SK-N-SH treated with all-trans-retinoic acid at 6 μM for 48 hours (cell line): Measurements from ENCODE around the gene RASA2.
"Not testable (repeated sequence)": the region's sequence is repeated elsewhere in the genome, so short reads cannot be mapped to it uniquely, and the experiment has no call there.

ENCODE experiments used
- ATAC-seq: fragments of 200-7000 bp; cut with Tn5 transposase; 3 replicates; pipeline ENCODE4 v1.9.1; 2020; ENCODE audit warnings: mild to moderate bottlenecking, moderate library complexity
- ARNTL ChIP-seq: fragments of 450-650 bp; formaldehyde crosslinking; IDR thresholded peaks from 2 replicates; pipeline ENCODE4 v1.5.0; 2020; ENCODE audit warnings: low read depth, mild to moderate bottlenecking, moderate library complexity, borderline replicate concordance
- BACH2 ChIP-seq: fragments of 250-450 bp; sonication (Bioruptor Pico); IDR thresholded peaks from 2 replicates; pipeline ENCODE4 v1.9.0; 2021; ENCODE audit warnings: mild to moderate bottlenecking, borderline replicate concordance
- CSDC2 ChIP-seq: fragments of 250-450 bp; sonication (Bioruptor Pico); IDR thresholded peaks from 2 replicates; pipeline ENCODE4 v1.5.0; 2020; ENCODE audit warnings: mild to moderate bottlenecking, moderate library complexity
- GLIS3 ChIP-seq: fragments of 250-450 bp; sonication (Bioruptor Pico); IDR thresholded peaks from 2 replicates; pipeline ENCODE4 v1.5.0; 2020; ENCODE audit warnings: mild to moderate bottlenecking, moderate library complexity
- ISL1 ChIP-seq: fragments of 250-450 bp; sonication (Bioruptor Pico); IDR thresholded peaks from 2 replicates; pipeline ENCODE4 v2.1.2; 2022; ENCODE audit warnings: mild to moderate bottlenecking, moderate library complexity
- OSR1 ChIP-seq: fragments of 250-450 bp; sonication (Bioruptor Pico); IDR thresholded peaks from 2 replicates; pipeline ENCODE4 v1.8.0; 2022; ENCODE audit warnings: moderate library complexity, mild to moderate bottlenecking, inconsistent platforms
- PPARA ChIP-seq: fragments of 250-450 bp; sonication (Bioruptor Pico); IDR thresholded peaks from 2 replicates; pipeline ENCODE4 v1.5.0; 2020; ENCODE audit warnings: mild to moderate bottlenecking, borderline replicate concordance
- RARB ChIP-seq: fragments of 250-450 bp; sonication (Bioruptor Pico); IDR thresholded peaks from 2 replicates; pipeline ENCODE4 v1.8.0; 2021; ENCODE audit warnings: mild to moderate bottlenecking, moderate library complexity
- TCF4 ChIP-seq: fragments of 250-450 bp; sonication (Bioruptor Pico); IDR thresholded peaks from 2 replicates; pipeline ENCODE4 v1.8.0; 2021; ENCODE audit warnings: mild to moderate bottlenecking, moderate library complexity, borderline replicate concordance
- TOX ChIP-seq: fragments of 250-450 bp; sonication (Bioruptor Pico); IDR thresholded peaks from 2 replicates; pipeline ENCODE4 v1.8.0; 2021; ENCODE audit warnings: mild to moderate bottlenecking, moderate library complexity, borderline replicate concordance
- ZFP3 ChIP-seq: fragments of 250-450 bp; sonication (Bioruptor Pico); IDR thresholded peaks from 2 replicates; pipeline ENCODE4 v1.5.0; 2020; ENCODE audit warnings: mild to moderate bottlenecking, moderate library complexity
- ZFP30 ChIP-seq: fragments of 450-650 bp; formaldehyde crosslinking; IDR thresholded peaks from 2 replicates; pipeline ENCODE4 v1.5.0; 2022; ENCODE audit warnings: mild to moderate bottlenecking, moderate library complexity
- ZNF565 ChIP-seq: fragments of 450-650 bp; formaldehyde crosslinking; conservative IDR thresholded peaks from 2 replicates; pipeline ENCODE4 v1.5.0; 2020; ENCODE audit warnings: low read depth, mild to moderate bottlenecking, moderate library complexity
- ZNF70 ChIP-seq: fragments of 450-650 bp; formaldehyde crosslinking; IDR thresholded peaks from 2 replicates; pipeline ENCODE4 v1.5.0; 2020; ENCODE audit warnings: mild to moderate bottlenecking, moderate library complexity
- ZNF8 ChIP-seq: fragments of 450-650 bp; formaldehyde crosslinking; IDR thresholded peaks from 2 replicates; pipeline ENCODE4 v1.5.0; 2020; ENCODE audit warnings: mild to moderate bottlenecking, moderate library complexity
- TF ChIP-seq, protein P1 (sequence below): fragments of 250-450 bp; sonication (Bioruptor Pico); IDR thresholded peaks from 2 replicates; pipeline ENCODE4 v1.5.0; 2020; ENCODE audit warnings: mild to moderate bottlenecking, moderate library complexity
- TF ChIP-seq, protein P2 (sequence below): fragments of 250-450 bp; sonication (Bioruptor Pico); IDR thresholded peaks from 2 replicates; pipeline ENCODE4 v1.8.0; 2020; ENCODE audit warnings: mild to moderate bottlenecking, moderate library complexity, borderline replicate concordance
- TF ChIP-seq, protein P3 (sequence below): fragments of 250-450 bp; sonication (Bioruptor Pico); IDR thresholded peaks from 2 replicates; pipeline ENCODE4 v1.8.0; 2021; ENCODE audit warnings: low read depth, mild to moderate bottlenecking, moderate library complexity, borderline replicate concordance
- TF ChIP-seq, protein P4 (sequence below): fragments of 250-450 bp; sonication (Bioruptor Pico); IDR thresholded peaks from 2 replicates; pipeline ENCODE4 v1.5.1; 2020; ENCODE audit warnings: low read depth, mild to moderate bottlenecking, moderate library complexity

Gene RASA2

DNA sequence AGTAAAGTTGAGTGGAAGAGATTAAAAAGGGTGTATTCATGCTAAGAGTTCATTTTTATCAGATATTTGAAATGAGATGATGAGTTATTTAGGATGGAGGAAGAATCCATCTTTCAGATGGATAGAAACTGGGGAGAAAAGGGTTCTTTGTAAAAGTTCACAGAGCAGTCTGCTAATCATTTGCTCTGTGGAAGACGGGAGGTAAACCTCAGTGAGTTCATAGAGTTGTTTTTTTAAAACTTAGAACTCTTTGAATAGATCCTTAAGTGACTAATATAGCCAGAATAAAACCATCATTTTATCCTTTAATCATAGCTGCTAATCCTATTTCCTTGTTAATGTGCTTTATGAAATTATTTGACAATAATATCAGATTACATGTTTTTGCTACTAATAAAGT, 5.1 kb downstream of the RASA2 start (continued):
- TF ChIP-seq GLIS3 (CRISPR knock-in tag): no peak

DNA sequence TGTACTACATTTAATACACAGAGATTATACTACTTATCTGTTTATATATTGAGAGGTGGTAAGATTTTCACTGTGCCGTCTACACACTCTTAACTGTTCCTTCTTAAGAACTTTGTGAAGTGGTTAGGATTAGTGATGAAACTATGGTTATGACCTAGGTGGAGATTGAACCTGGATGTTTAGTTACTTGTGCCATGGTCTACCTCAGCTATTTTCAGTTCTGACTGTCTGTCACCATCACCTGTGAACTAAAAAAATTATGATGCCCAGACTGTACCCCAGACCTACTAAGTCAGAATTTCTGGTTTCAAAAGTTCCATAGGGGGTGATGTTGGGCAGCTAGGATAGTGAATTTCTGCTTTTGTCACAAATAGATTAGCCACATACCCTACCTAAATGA, 6.4 kb downstream of the RASA2 start:
- ATAC-seq: no peak
- TF ChIP-seq ZFP3 (CRISPR knock-in tag) (no peak), OSR1 (CRISPR knock-in tag) (no peak), ZNF70 (no peak), TCF4 (CRISPR knock-in tag) (no peak), PPARA (CRISPR knock-in tag) (no peak), ZNF565 (CRISPR knock-in tag) (no peak), ZFP30 (no peak), GLIS3 (CRISPR knock-in tag) (no peak), ISL1 (CRISPR knock-in tag) (no peak), RARB (CRISPR knock-in tag) (no peak), ARNTL (CRISPR knock-in tag) (no peak), ZNF8 (CRISPR knock-in tag) (no peak), CSDC2 (no peak), TOX (CRISPR knock-in tag) (no peak)
- TF ChIP-seq, protein P1, sequence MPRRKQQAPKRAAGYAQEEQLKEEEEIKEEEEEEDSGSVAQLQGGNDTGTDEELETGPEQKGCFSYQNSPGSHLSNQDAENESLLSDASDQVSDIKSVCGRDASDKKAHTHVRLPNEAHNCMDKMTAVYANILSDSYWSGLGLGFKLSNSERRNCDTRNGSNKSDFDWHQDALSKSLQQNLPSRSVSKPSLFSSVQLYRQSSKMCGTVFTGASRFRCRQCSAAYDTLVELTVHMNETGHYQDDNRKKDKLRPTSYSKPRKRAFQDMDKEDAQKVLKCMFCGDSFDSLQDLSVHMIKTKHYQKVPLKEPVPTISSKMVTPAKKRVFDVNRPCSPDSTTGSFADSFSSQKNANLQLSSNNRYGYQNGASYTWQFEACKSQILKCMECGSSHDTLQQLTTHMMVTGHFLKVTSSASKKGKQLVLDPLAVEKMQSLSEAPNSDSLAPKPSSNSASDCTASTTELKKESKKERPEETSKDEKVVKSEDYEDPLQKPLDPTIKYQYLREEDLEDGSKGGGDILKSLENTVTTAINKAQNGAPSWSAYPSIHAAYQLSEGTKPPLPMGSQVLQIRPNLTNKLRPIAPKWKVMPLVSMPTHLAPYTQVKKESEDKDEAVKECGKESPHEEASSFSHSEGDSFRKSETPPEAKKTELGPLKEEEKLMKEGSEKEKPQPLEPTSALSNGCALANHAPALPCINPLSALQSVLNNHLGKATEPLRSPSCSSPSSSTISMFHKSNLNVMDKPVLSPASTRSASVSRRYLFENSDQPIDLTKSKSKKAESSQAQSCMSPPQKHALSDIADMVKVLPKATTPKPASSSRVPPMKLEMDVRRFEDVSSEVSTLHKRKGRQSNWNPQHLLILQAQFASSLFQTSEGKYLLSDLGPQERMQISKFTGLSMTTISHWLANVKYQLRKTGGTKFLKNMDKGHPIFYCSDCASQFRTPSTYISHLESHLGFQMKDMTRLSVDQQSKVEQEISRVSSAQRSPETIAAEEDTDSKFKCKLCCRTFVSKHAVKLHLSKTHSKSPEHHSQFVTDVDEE: no peak
- TF ChIP-seq, protein P2, sequence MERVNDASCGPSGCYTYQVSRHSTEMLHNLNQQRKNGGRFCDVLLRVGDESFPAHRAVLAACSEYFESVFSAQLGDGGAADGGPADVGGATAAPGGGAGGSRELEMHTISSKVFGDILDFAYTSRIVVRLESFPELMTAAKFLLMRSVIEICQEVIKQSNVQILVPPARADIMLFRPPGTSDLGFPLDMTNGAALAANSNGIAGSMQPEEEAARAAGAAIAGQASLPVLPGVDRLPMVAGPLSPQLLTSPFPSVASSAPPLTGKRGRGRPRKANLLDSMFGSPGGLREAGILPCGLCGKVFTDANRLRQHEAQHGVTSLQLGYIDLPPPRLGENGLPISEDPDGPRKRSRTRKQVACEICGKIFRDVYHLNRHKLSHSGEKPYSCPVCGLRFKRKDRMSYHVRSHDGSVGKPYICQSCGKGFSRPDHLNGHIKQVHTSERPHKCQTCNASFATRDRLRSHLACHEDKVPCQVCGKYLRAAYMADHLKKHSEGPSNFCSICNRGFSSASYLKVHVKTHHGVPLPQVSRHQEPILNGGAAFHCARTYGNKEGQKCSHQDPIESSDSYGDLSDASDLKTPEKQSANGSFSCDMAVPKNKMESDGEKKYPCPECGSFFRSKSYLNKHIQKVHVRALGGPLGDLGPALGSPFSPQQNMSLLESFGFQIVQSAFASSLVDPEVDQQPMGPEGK (CRISPR knock-in tag): no peak

DNA sequence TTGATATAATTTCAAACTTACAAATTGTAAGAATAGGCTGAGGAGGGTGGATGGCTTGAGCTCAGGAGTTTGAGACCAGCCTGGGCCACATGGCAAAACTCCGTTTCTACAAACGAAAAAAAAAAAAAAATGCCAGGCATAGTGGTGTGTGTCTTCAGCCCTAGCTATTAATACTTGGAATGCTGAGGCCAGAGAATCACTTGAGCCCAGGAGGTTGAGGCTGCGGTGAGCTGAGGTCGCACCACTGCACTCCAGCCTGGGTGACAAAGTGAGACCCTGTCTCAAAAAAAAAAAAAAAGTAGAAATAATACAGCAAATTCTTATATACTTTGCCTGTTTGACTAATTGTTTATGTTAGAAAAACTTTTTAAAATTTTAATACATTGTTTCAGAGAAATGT, 10.8 kb downstream of the RASA2 start:
- not testable (repeated sequence) for ATAC-seq

DNA sequence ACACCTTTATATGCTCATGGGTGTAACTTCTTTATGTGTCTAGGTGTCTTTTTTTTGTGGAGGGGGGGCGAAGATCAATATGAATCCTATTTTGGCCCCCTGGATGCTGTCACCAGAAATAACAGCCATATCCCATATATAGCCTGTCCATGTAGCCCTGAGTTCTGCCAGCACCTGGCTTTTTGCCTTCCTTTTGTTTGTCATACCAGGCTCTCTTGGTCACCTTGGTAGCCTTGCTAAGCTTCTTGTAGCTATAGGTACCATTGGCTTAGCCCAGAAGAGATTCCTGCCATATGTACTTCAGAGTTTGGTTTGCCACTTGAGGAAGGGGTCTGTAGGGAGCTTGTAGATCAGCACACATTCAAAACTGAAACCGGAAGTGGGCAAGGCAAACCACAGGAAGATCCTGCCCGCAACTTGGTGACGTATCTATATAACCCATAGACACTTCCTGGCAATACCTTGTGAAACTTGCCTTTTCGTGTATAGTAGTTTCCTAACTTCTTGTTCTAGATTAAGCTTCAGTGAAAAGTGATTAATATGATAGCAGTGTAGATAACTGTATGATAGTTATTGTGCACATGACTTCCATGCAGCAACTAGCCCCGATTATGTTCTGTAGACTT, 11.9 kb downstream of the RASA2 start:
- no peak for ATAC-seq
- TF ChIP-seq CSDC2: no peak
- no peak for TF ChIP-seq TOX (CRISPR knock-in tag)

DNA sequence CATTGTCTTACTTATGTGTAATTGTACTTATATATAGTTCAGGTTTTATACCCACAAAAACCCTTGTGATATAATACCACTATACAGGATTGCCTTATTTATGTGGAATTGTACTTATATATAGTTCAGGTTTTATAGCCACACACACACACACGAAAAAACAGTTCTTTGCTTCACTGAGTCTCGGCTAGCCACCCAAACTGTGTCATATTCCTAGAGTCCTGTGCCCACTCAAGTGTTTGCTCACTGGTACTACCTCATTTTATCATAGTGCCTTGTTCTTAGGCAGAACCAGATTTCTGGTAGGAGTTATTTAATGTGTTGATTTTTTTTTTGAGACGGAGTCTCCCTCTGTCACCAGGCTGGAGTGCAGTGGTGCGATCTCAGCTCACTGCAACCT, 12.5 kb downstream of the RASA2 start:
- ATAC-seq: no peak
- TF ChIP-seq OSR1 (CRISPR knock-in tag): no peak
- TF ChIP-seq ISL1 (CRISPR knock-in tag): no peak
- TF ChIP-seq RARB (CRISPR knock-in tag): no peak
- no peak for TF ChIP-seq ZFP3 (CRISPR knock-in tag)
- no peak for TF ChIP-seq ZNF8 (CRISPR knock-in tag)
- TF ChIP-seq, protein P1: no peak
- TF ChIP-seq, protein P3, sequence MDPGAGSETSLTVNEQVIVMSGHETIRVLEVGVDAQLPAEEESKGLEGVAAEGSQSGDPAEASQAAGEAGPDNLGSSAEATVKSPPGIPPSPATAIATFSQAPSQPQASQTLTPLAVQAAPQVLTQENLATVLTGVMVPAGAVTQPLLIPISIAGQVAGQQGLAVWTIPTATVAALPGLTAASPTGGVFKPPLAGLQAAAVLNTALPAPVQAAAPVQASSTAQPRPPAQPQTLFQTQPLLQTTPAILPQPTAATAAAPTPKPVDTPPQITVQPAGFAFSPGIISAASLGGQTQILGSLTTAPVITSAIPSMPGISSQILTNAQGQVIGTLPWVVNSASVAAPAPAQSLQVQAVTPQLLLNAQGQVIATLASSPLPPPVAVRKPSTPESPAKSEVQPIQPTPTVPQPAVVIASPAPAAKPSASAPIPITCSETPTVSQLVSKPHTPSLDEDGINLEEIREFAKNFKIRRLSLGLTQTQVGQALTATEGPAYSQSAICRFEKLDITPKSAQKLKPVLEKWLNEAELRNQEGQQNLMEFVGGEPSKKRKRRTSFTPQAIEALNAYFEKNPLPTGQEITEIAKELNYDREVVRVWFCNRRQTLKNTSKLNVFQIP (CRISPR knock-in tag): no peak
- TF ChIP-seq, protein P4, sequence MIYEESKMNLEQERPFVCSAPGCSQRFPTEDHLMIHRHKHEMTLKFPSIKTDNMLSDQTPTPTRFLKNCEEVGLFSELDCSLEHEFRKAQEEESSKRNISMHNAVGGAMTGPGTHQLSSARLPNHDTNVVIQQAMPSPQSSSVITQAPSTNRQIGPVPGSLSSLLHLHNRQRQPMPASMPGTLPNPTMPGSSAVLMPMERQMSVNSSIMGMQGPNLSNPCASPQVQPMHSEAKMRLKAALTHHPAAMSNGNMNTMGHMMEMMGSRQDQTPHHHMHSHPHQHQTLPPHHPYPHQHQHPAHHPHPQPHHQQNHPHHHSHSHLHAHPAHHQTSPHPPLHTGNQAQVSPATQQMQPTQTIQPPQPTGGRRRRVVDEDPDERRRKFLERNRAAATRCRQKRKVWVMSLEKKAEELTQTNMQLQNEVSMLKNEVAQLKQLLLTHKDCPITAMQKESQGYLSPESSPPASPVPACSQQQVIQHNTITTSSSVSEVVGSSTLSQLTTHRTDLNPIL (CRISPR knock-in tag): no peak
- TF ChIP-seq BACH2: no peak
- TF ChIP-seq ARNTL (CRISPR knock-in tag): no peak
- TF ChIP-seq TOX (CRISPR knock-in tag): no peak
- no peak for TF ChIP-seq CSDC2
- no peak for TF ChIP-seq ZFP30
